ENCODE measurements around the gene SPECC1L. TPM values are rescaled to one million over a fixed set of nuclear protein-coding genes. Genes with fewer than 3 reads are reported as not detected.

SPECC1L gene
- total RNA-seq, 4 donors from 2014 or later = 18.2 to 114 (median 55.3) TPM

DNA sequence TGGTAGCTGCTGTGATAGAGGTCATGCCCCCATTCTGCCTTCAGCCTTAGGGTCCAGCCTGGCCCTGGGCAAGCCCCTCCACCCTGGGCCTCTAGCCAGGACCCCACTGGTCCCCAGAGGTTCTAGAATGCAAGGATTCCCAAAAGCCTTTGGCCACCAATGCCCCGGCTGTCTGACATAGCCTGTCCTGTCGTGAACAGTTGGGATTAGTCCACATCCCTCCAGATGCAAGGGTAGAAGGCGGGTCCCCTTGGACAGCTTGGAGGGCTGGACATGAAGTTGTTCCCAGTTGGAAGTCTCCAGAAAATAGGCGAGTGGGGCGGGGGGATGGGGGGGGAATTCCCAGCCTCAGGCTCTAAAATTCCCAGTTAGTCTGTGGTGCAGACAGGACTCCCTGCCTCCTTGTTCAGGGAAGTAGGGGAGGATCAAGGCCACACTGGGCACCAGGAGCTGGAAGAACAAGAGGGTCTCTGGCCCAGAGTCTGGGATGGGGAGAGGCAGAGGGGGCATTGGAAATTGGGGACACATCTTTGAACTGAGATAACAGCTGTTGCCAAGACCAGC, 151.6 kb downstream of the SPECC1L start:
- intact Hi-C loops (cut with DNase I; ENCODE audit: low total_unique reads) = no loop called here

DNA sequence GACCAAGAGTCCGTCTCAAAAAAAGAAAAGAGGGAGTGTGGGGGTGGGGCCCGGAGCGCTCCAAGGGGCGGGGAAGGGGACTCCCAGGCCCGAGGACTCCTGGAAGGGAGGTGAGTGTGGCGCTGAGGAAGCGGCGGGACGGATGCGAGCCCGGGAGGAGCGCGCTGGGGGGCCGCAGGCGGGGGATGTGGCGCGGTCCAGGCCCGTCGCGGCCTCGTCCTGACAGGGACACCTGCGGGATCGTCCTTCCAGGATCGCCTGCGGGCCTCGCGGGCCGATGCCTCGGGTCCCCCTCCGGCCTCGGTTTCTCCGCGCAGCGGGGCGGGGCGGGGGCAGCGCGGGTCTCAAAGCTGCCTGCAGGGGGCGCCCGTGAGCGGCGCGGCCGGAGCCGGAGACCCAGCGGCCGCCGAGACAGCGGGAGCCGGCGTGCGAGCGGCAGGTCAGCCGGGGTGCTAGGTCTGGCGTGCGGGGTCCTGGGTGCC, 152.9 kb downstream of the SPECC1L start:
- peak in 1 of 2 donors; percentile 61 for DNase-seq
- Histone ChIP-seq H3K36me3 (no peaks in the 10 kb centered on the region), H3K9me3 (no peaks in the 10 kb centered on the region), H3K4me3 (peak overlapping the region in 1 of 2 donors; percentile 35), H3K27me3 (peaks cover 0 to 5% of the 10 kb centered on the region in 2 donors), H3K27ac (no peak overlapping the region), H3K4me1 (peaks cover 0 to 8% of the 10 kb centered on the region in 2 donors)
- no peak for TF ChIP-seq POLR2A (IDR thresholded peaks at IDR 0.05)
- TF ChIP-seq, protein P1, sequence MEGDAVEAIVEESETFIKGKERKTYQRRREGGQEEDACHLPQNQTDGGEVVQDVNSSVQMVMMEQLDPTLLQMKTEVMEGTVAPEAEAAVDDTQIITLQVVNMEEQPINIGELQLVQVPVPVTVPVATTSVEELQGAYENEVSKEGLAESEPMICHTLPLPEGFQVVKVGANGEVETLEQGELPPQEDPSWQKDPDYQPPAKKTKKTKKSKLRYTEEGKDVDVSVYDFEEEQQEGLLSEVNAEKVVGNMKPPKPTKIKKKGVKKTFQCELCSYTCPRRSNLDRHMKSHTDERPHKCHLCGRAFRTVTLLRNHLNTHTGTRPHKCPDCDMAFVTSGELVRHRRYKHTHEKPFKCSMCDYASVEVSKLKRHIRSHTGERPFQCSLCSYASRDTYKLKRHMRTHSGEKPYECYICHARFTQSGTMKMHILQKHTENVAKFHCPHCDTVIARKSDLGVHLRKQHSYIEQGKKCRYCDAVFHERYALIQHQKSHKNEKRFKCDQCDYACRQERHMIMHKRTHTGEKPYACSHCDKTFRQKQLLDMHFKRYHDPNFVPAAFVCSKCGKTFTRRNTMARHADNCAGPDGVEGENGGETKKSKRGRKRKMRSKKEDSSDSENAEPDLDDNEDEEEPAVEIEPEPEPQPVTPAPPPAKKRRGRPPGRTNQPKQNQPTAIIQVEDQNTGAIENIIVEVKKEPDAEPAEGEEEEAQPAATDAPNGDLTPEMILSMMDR (IDR thresholded peaks at IDR 0.05) = peak; percentile 51 to 88 (median 80)
- intact Hi-C loops (cut with DNase I; ENCODE audit: low total_unique reads) = no loop called here

More for the DNA sequence above, 151.6 kb downstream of the SPECC1L start:
- peaks cover 0 to 8% of the 10 kb centered on the region in 2 donors for H3K4me1 ChIP-seq
- peaks cover 0 to 5% of the 10 kb centered on the region in 2 donors for H3K27me3 ChIP-seq
- no peaks in the 10 kb centered on the region for H3K36me3 ChIP-seq
- no peak overlapping the region for H3K27ac ChIP-seq
- no peak overlapping the region for H3K4me3 ChIP-seq
- H3K9me3 ChIP-seq = no peaks in the 10 kb centered on the region
- TF ChIP-seq, protein P1 (IDR thresholded peaks at IDR 0.05) = no peak
- TF ChIP-seq POLR2A (IDR thresholded peaks at IDR 0.05) = no peak
- DNase-seq = no peak

DNA sequence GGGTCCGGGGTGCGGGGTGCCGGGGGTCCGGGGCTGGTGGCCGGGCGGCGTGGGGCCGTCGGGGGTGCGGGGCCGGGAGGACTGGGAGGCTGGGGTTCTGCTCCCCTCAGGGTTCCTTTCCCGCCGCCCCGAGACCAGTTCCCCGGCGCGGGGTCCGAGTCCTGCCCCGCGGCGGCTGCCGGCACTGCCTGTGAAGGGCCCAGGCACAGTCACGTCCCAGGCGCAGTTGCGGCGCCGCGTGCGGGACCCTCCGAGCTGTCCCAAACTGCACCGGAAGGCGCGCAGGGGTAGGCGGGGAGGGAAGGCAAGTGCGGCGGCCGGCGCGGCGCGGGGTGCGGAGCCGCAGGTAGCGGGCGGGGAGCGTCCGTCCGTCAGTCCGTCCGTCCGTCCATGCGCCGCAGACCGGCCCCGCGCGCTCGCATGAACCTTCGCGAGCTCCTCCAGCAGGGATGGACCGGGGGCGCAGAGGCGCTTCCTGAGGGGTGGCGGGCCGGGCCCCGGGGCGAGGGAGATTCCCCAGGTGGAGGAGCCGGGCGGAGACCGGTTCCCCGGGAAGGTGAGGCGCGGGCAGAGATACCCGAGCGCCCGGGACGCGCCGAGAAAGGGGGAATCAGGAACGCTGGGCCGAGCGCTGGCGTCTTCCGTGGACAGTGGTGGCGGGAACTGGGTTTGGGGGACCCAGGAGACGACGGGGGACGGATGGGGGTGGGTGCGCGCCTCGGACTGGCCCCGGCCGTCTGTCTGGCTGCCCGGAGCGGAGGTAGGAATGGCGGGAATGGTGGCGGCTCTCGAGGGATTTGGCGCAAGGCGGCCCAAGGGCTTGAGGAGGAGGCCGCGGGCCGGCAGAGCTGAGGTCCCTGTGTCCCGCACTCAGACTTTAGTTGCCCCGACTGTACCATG, 153.6 kb downstream of the SPECC1L start:
- DNase-seq = no peak
- intact Hi-C loops (cut with DNase I; ENCODE audit: low total_unique reads) = no loop called here
- peaks cover 0 to 5% of the 10 kb centered on the region in 2 donors for H3K27me3 ChIP-seq
- no peaks in the 10 kb centered on the region for H3K36me3 ChIP-seq
- peak overlapping the region; percentile 9 to 35 for H3K4me3 ChIP-seq
- H3K9me3 ChIP-seq = no peaks in the 10 kb centered on the region
- TF ChIP-seq POLR2A (IDR thresholded peaks at IDR 0.05) = no peak
- TF ChIP-seq, protein P1 (IDR thresholded peaks at IDR 0.05) = no peak
- H3K27ac ChIP-seq = peak overlapping the region; percentile 3 to 4
- H3K4me1 ChIP-seq = peaks cover 0 to 8% of the 10 kb centered on the region in 2 donors

DNA sequence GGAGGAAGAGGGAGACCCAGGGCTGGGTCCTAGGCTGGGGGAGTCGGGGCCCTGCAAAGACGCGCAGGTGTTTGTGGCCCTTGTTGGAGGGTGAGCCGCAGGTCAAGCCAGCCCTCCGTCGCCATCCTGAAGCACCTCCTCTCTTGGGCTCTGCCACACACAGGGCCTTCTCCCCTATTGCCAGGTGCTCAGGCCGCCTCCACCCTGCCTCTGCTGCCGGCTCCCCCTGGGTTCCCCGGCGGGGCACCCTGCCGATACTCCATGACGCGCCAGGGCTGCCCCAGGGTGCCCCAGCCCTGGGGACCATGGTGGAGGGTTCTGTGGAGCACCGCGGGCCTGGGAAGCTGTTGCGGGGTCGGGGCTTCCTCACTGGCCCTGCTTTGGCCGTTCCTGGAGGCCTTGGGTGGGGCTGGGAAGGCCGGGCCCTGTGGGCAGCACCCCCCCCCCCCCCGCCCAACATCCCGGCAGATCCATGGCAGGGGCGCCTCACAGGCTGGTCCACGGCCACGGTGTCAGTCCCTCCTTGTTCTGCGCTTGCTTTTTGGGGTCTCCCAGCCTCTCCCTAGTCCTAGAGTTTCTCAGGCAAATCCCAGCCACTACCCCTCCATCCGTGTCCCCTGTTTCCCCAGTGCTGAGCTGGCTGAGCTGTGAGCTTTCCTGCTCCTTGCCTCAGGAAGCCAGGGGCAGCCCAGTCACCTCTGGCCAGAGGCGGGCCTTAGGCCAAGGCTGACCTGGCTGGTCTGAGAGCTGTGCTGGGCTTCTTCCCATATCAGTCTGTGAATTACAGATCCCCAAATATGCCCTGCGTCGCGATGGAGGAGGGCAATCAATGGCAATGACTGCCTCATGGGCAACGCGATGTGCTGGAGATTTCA, 154.5 kb downstream of the SPECC1L start:
- DNase-seq = no peak
- TF ChIP-seq, protein P1 (IDR thresholded peaks at IDR 0.05) = no peak
- TF ChIP-seq POLR2A (IDR thresholded peaks at IDR 0.05) = no peak
- Histone ChIP-seq H3K4me1 (peaks cover 0 to 8% of the 10 kb centered on the region in 2 donors), H3K27ac (no peak overlapping the region), H3K9me3 (no peaks in the 10 kb centered on the region), H3K4me3 (peak overlapping the region in 1 of 2 donors; percentile 9), H3K27me3 (peaks cover 0 to 5% of the 10 kb centered on the region in 2 donors), H3K36me3 (no peaks in the 10 kb centered on the region)
- intact Hi-C loops (cut with DNase I; ENCODE audit: low total_unique reads) = no loop called here

Measured in uterus (tissue), 4 donors.